Neural cell (in vitro differentiated cells): ENCODE measurements around the gene NINL.

Experiments
- POLR2AphosphoS5 ChIP-seq: IDR thresholded peaks from 2 replicates; pipeline ENCODE4 v1.6.1; 2012
- TAF1 ChIP-seq: IDR thresholded peaks from 2 replicates; pipeline ENCODE4 v1.6.1; 2012; ENCODE audit warnings: low read depth
- TF ChIP-seq, protein P1 (sequence below): fragments of 450-650 bp; IDR thresholded peaks from 2 replicates; pipeline ENCODE4 v1.5.1; 2014; ENCODE audit warnings: antibody characterized with exemption, mild to moderate bottlenecking, moderate library complexity; ENCODE audit not compliant: poor library complexity, severe bottlenecking

GRCh38 chr20:25624500-25624939 lies 39.2 kb upstream of the NINL start:
- TF ChIP-seq, protein P1, sequence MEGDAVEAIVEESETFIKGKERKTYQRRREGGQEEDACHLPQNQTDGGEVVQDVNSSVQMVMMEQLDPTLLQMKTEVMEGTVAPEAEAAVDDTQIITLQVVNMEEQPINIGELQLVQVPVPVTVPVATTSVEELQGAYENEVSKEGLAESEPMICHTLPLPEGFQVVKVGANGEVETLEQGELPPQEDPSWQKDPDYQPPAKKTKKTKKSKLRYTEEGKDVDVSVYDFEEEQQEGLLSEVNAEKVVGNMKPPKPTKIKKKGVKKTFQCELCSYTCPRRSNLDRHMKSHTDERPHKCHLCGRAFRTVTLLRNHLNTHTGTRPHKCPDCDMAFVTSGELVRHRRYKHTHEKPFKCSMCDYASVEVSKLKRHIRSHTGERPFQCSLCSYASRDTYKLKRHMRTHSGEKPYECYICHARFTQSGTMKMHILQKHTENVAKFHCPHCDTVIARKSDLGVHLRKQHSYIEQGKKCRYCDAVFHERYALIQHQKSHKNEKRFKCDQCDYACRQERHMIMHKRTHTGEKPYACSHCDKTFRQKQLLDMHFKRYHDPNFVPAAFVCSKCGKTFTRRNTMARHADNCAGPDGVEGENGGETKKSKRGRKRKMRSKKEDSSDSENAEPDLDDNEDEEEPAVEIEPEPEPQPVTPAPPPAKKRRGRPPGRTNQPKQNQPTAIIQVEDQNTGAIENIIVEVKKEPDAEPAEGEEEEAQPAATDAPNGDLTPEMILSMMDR: no peak
- TF ChIP-seq POLR2AphosphoS5 (no peak), TAF1 (no peak)
